Endodermal cell (in vitro differentiated cells): ENCODE results near the gene EVL. TPM values are rescaled to one million over a fixed set of nuclear protein-coding genes. Genes with fewer than 3 reads are reported as not detected.

ENCODE experiments used
- DNase-seq: peaks from one replicate; pipeline ENCODE4 v3.0.0-alpha.2; 2017
- H3K27ac ChIP-seq: 2 replicates; pipeline ENCODE4 v1.5.1; 2013; ENCODE audit warnings: mild to moderate bottlenecking, low read depth, low read length, moderate library complexity
- H3K27me3 ChIP-seq: 2 replicates; pipeline ENCODE4 v1.6.1; 2013; ENCODE audit warnings: mild to moderate bottlenecking, low read length, moderate library complexity; ENCODE audit not compliant: insufficient read depth, control insufficient read depth, poor library complexity, severe bottlenecking
- H3K36me3 ChIP-seq: 2 replicates; pipeline ENCODE4 v1.7.0; 2013; ENCODE audit warnings: mild to moderate bottlenecking, low read length, moderate library complexity; ENCODE audit not compliant: control insufficient read depth, insufficient read depth
- H3K4me1 ChIP-seq: one replicate; pipeline ENCODE4 v1.7.0; 2013; ENCODE audit warnings: low read length; ENCODE audit not compliant: control insufficient read depth, insufficient read depth
- H3K4me3 ChIP-seq: 2 replicates; pipeline ENCODE4 v1.5.1; 2013; ENCODE audit warnings: mild to moderate bottlenecking, low read length, moderate library complexity
- H3K9ac ChIP-seq: 2 replicates; pipeline ENCODE4 v1.6.1; 2013; ENCODE audit warnings: mild to moderate bottlenecking, low read length, moderate library complexity; ENCODE audit not compliant: poor library complexity, severe bottlenecking; ENCODE audit errors: extremely low read depth
- H3K9me3 ChIP-seq: 2 replicates; pipeline ENCODE4 v1.6.1; 2013; ENCODE audit warnings: mild to moderate bottlenecking, low read length, moderate library complexity; ENCODE audit not compliant: control insufficient read depth
- H3K27ac Mint-ChIP-seq: 2 replicates; pipeline ENCODE4 v1.8.0; 2020; ENCODE audit warnings: mixed read lengths
- H3K27me3 Mint-ChIP-seq: 2 replicates; pipeline ENCODE4 v1.8.0; 2021; ENCODE audit warnings: mild to moderate bottlenecking, mixed read lengths; ENCODE audit not compliant: insufficient read depth
- H3K36me3 Mint-ChIP-seq: 2 replicates; pipeline ENCODE4 v1.8.0; 2020; ENCODE audit warnings: low read depth, mixed read lengths
- H3K4me1 Mint-ChIP-seq: 2 replicates; pipeline ENCODE4 v1.8.0; 2020; ENCODE audit warnings: mixed read lengths
- H3K4me3 Mint-ChIP-seq: 2 replicates; pipeline ENCODE4 v1.8.0; 2020; ENCODE audit warnings: mild to moderate bottlenecking, moderate library complexity, mixed read lengths
- H3K9me3 Mint-ChIP-seq: 2 replicates; pipeline ENCODE4 v1.8.0; 2020; ENCODE audit warnings: mild to moderate bottlenecking, mixed read lengths
- WGBS, 2 experiments: methylation state at CpG; one replicate each; pipeline versions ENCODE4 v1.1.5 to v1.1.7; 2013; ENCODE audit warnings: missing lambda C conversion rate in 2 of 2, mixed read lengths in 1 of 2; ENCODE audit not compliant: insufficient coverage in 1 of 2, insufficient read length in 1 of 2; 5-methylcytosine and 5-hydroxymethylcytosine counted together
- total RNA-seq, 2 donors: library from RNA; stranded (reverse); fragmentation: NEBNext Ultra II Directional in 1 of 2; extraction: Animal tissue kit (Norgen Biotek cat#: 25700) in 1 of 2; gene quantifications; 2 replicates in 1 of 2; 3 replicates in 1 of 2; pipeline ENCODE4 v1.2.1, GENCODE V29; 2021
- TF ChIP-seq, protein P1 (sequence below): fragments of 200-600 bp; sonication (generic); conservative IDR thresholded peaks from 2 replicates; pipeline ENCODE4 v1.5.0; 2021; ENCODE audit warnings: antibody characterized with exemption, mild to moderate bottlenecking

Gene EVL
- total RNA-seq, 2 donors from 2014 or later, result 61.1 to 71.3 TPM

DNA sequence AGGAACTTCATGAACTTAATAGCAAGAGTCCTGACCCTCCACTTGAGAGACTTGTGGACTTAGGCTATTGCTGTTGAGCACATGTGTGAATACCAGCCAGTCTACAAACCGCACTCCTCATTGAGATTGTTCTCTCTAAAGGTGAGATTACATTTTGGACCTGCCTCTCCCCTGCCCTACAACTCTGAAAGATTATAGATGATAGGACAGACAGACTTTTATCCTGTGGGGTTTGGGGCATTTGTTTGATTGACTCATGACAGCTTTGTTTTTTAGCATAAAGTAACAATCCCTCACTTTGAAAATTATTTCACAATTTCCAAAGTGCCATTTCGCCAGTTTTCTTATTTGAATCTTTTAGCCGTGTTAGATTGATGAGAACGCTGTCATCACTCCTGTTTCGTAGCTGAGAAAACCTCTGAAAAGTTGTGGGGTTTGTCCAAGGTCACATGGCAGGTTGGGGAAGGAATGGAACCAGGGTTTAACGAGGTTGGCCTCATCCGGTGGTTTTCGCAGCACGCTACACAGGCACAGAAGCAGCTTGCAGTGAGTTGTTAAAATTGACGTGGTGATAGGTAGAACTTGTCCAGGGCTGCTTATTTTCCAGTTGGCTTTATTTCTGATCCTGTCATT is 836 bp downstream of the EVL start:
- 86 to 94% methylated on average over 5 to 10 of the region's 10 CpGs for WGBS, 2 experiments
- DNase-seq, result no peak
- Mint-ChIP-seq H3K9me3 (no peaks in the 10 kb centered on the region), H3K27me3 (no peaks in the 10 kb centered on the region), H3K4me3 (no peak overlapping the region), H3K36me3 (no peaks in the 10 kb centered on the region), H3K27ac (peak overlapping the region; percentile 58), H3K4me1 (peaks cover 15% of the 10 kb centered on the region)
- Histone ChIP-seq H3K4me3 (no peak overlapping the region), H3K27me3 (no peaks in the 10 kb centered on the region), H3K9me3 (no peaks in the 10 kb centered on the region), H3K9ac (no peak overlapping the region), H3K27ac (no peak overlapping the region), H3K4me1 (no peaks in the 10 kb centered on the region), H3K36me3 (no peaks in the 10 kb centered on the region)
- TF ChIP-seq, protein P1, sequence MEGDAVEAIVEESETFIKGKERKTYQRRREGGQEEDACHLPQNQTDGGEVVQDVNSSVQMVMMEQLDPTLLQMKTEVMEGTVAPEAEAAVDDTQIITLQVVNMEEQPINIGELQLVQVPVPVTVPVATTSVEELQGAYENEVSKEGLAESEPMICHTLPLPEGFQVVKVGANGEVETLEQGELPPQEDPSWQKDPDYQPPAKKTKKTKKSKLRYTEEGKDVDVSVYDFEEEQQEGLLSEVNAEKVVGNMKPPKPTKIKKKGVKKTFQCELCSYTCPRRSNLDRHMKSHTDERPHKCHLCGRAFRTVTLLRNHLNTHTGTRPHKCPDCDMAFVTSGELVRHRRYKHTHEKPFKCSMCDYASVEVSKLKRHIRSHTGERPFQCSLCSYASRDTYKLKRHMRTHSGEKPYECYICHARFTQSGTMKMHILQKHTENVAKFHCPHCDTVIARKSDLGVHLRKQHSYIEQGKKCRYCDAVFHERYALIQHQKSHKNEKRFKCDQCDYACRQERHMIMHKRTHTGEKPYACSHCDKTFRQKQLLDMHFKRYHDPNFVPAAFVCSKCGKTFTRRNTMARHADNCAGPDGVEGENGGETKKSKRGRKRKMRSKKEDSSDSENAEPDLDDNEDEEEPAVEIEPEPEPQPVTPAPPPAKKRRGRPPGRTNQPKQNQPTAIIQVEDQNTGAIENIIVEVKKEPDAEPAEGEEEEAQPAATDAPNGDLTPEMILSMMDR, result no peak

DNA sequence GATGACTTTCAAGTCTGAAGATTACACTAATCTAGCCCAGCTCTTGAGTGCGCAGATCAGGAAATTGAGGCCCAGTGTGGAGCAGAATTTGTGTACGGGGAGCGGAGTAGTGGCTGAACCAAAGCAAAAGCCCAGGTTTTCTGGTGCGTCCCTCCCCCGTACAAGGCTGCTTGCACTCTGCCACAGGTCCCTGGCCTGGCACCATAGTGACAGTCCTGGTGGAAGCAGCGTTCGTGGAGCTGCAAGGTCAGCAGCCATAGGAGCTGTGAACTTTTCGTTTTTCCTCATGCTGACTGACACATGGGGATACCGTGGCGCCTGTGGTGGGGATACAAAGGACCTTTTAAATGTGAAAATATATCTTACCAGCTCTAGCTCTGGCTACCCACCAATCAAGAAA is 1.7 kb downstream of the EVL start:
- Histone ChIP-seq H3K9me3 (no peaks in the 10 kb centered on the region), H3K27me3 (no peaks in the 10 kb centered on the region), H3K27ac (no peak overlapping the region), H3K4me1 (no peaks in the 10 kb centered on the region), H3K36me3 (no peaks in the 10 kb centered on the region), H3K9ac (no peak overlapping the region), H3K4me3 (no peak overlapping the region)
- Mint-ChIP-seq H3K27me3 (no peaks in the 10 kb centered on the region), H3K36me3 (no peaks in the 10 kb centered on the region), H3K27ac (no peak overlapping the region), H3K4me3 (no peak overlapping the region), H3K9me3 (no peaks in the 10 kb centered on the region), H3K4me1 (peaks cover 15% of the 10 kb centered on the region)
- TF ChIP-seq, protein P1, result no peak
- no peak for DNase-seq
- WGBS, 2 experiments, result 78 to 84% methylated on average over 6 to 10 of the region's 10 CpGs

DNA sequence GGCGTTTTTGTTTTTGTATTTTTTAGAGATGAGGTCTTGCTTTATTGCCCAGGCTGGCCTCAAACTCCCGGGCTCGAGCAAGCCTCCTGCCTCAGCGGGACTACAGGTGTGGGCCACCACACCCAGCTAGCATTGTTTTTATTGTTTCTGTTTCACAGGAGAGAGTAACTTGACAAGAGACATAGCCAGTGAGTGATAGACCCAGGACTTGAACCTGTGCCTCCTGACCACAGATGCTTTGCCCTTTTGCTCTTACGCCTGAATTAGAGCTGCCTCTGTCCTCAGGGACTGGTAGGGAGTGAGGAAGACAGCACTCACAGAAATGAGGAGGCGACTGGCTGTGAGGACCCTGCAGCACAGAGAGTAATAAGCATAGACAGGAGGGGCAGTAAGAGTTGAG is 2.3 kb downstream of the EVL start:
- H3K36me3 Mint-ChIP-seq, result no peaks in the 10 kb centered on the region
- no peak overlapping the region for H3K4me3 Mint-ChIP-seq
- Histone ChIP-seq H3K36me3 (no peaks in the 10 kb centered on the region), H3K4me3 (no peak overlapping the region), H3K9ac (no peak overlapping the region), H3K27ac (no peak overlapping the region), H3K9me3 (no peaks in the 10 kb centered on the region), H3K4me1 (no peaks in the 10 kb centered on the region), H3K27me3 (no peaks in the 10 kb centered on the region)
- no peaks in the 10 kb centered on the region for H3K27me3 Mint-ChIP-seq
- H3K9me3 Mint-ChIP-seq, result no peaks in the 10 kb centered on the region
- no peak for DNase-seq
- WGBS, 2 experiments, result 93 to 94% methylated on average over 4 to 6 of the region's 6 CpGs
- peaks cover 15% of the 10 kb centered on the region for H3K4me1 Mint-ChIP-seq
- TF ChIP-seq, protein P1, result no peak
- no peak overlapping the region for H3K27ac Mint-ChIP-seq
